Measurements from ENCODE around the gene LILRA2.
"Not testable (repeated sequence)": the region's sequence is repeated elsewhere in the genome, so short reads cannot be mapped to it uniquely, and the experiment has no call there.

Gene LILRA2

DNA sequence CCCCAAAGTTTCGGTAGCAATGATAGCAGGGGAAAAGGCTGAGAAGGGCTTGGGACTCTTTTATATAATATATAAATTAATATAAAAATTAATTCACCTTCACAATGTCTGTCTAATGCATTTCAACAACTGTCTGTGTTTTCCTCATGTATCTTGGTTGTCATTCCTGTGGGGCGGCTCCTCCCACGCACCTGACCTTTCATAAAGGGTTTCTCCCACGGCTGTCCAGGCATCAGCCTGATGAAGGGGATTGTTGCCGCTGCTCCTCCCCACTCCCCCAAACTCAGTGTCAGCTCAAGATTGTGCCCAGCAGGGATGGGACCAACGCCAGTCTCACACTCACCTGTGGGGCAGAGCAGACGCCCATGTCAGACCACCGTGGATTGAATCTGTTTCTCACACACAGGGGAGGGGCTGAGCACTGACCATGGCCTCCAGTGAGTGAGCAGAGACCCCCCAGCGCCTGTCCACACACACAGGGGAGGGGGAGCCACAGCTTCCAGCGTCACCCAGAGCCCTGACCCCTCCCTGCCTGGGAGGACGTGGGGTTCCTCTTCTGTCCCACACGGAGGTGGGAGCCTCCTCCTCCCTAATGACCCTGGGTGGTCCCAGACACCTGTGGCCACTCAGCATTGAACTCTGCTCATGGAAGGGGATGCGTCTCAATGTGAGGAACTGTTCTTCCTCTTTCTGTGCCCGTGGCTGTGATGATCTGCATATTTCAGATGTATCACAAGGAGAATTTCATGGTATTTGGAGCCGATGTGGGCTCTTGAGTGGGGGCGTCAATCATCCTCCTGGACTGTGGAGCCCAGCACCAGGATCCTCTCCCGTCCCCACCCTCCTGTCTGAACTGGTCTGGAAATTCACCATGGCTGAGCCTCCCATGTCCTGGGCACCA lies 1.6 kb upstream of the LILRA2 start:
- not testable (repeated sequence) for DNase-seq

DNA sequence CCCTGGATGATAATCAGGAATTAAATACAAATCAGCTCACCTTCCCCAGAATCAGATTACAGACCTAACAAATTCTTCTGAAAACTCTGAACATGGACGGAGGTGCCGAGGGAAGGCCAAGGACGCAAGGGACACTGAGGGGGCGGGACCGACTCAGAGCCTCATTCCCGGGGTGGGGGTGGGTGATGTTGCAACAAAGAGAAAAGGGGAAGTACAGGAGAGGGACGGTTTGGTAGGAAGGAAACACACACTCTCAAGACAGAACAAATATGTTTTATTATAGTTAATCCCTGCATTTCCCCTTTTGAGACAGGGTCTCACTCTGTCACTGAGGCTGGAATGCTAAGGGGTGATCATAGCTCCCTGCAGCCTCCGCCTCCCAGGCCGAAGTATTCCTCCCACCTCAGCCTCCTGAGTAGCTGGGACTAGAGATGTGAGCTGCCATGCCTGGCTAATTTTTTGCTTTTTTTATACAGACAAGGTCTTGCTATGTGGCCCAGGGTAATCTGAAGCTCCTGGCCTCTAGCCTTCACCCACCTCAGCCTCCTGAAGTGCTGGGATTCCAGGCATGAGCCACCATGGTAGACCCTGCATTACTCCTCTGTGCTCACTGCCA lies 786 bp upstream of the LILRA2 start:
- peak in 1 of 2 donors; percentile 33 for DNase-seq

DNA sequence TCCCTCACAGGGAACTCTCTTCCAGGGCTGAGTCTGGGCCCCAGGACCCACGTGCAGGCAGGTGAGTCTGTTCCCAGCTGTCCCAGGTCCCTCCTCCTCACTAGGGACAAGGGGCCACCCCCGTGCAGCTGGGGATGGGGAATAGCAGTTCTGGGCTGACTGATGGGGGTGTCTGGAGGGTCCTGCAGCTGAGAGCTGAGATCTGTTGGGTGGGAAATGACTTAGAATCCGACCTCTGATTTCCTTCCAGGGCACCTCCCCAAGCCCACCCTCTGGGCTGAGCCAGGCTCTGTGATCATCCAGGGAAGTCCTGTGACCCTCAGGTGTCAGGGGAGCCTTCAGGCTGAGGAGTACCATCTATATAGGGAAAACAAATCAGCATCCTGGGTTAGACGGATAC lies 461 bp downstream of the LILRA2 start:
- no peak for DNase-seq

DNA sequence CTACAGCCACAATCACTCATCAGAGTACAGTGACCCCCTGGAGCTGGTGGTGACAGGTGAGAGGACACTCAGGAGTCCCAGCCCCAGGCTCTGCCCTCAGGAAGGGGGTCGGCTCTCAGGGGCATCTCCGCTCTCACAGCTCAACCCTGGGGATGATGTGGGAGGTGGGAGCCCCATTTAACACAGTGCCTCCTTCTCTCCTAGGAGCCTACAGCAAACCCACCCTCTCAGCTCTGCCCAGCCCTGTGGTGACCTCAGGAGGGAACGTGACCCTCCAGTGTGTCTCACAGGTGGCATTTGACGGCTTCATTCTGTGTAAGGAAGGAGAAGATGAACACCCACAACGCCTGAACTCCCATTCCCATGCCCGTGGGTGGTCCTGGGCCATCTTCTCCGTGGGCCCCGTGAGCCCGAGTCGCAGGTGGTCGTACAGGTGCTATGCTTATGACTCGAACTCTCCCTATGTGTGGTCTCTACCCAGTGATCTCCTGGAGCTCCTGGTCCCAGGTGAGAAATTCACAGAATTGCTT lies 1.0 kb downstream of the LILRA2 start:
- no peak for DNase-seq

DNA sequence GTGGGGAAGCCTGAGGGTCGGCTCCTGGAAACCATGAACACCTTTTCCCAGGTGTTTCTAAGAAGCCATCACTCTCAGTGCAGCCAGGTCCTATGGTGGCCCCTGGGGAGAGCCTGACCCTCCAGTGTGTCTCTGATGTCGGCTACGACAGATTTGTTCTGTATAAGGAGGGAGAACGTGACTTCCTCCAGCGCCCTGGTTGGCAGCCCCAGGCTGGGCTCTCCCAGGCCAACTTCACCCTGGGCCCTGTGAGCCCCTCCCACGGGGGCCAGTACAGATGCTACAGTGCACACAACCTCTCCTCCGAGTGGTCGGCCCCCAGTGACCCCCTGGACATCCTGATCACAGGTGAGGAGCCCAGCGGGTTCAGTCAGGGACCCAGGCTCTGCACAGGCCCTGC lies 1.6 kb downstream of the LILRA2 start:
- DNase-seq, result not testable (repeated sequence)

DNA sequence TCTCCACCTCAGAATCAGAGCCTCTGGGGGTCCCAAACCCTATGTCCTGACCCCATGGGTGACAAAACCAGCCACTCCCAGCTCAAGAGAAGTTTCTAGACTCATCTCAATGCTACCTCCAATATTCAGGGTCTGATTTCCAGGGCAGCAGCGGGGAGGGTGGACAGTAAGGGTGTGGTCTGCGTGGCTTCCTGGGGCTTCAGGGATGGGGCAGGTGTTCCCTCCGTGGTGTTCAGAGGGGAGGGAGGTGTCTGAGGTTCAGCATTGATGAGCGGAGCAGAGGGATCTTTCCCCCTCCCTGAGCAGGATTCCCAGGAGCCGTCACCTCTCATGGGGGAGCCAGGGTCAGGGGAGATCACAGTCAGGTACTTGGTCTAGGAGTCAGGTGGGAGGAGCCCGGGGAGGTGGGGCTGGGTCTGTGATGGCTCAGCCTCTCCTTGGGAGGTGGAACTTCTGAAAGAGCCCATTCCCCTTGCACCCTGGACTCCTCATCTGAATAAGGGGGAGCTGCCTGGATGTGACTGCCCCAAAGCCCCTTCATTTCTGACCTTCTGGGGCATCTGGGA lies 2.9 kb downstream of the LILRA2 start:
- no peak for DNase-seq

DNA sequence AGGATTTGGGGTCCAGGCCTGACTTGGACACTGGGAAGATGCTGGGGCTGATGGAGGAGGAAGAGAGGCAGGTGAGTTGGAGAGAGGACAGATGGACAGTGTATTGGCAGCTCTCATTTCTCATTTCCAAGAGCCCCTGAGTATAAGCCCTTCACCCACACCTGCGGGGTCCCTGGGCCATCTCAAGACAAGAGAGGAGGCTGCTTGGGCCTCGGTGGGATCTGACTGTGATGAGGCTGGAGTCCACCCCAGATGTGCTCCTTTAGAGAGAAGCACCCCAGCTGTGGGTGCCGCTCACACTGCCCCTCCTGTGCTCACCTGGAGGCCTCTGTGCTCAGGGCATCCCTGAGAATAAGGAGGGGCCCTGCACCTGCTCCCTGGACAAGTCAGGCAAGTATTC lies 3.7 kb downstream of the LILRA2 start:
- DNase-seq, result no peak

DNA sequence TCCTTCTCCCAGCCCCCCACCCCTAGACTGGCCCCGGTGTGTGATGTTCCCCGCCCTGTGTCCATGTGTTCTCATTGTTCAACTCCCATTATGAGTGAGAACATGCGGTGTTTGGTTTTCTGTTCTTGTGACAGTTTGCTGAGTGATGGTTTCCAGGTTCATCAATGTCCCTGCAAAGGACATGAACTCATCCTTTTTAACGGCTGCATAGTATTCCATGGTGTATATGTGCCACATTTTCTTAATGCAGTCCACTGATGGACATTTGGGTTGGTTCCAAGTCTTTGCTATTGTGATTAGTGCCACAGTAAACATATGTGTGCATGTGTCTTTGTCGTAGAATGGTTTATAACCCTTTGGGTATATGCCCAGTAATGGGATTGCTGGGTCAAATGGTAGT lies 4.7 kb downstream of the LILRA2 start:
- not testable (repeated sequence) for DNase-seq

DNA sequence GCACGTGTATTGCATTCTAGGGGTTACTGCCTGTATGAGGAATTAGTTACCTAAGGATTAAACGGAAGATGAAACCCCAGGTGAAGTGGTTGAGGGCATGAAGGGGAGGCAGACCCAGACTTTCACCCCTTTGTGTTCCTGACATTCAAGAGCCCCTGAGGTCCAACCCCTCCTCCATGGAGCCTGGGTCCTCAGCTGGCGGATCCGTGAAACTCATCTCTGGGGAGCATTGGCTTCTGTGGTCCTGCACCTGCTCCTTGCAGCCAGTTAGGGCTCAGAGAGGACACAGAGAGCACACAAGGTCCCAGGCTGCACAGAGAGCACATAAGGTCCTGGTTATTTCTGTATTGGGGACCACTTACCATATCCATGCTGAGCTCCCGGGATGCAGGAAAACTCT lies 12.8 kb downstream of the LILRA2 start:
- DNase-seq, result no peak

DNA sequence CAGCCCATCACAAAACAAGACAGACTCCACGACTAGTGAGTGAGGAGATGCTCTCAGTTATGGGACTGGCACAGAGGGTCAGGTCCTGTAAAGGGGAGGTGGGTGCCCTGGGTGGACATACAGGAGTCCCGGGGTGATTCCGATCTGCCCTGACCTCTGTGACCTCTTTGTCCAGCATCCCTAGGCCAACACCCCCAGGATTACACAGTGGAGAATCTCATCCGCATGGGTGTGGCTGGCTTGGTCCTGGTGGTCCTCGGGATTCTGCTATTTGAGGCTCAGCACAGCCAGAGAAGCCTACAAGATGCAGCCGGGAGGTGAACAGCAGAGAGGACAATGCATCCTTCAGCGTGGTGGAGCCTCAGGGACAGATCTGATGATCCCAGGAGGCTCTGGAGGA lies 13.4 kb downstream of the LILRA2 start:
- DNase-seq, result no peak

DNA sequence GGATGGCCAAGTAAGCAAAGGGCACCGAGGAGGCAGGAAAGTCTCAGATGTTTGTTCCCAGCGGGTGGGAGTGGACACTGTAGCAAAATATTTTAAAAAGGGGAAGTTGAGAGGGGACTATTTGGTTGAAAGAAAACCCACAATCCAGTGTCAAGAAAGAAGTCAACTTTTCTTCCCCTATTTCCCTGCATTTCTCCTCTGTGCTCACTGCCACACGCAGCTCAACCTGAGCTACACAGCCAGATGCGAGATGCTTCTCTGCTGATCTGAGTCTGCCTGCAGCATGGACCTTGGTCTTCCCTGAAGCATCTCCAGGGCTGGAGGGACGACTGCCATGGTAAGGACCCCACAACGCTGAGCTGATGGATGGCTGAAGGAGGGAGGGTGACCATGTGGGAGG lies 19.9 kb downstream of the LILRA2 start, which contains the start of gene LILRA1:
Gene LILRA1, plus strand, starts transcription at position 188 of the 400 bp plus-strand sequence. CDS start 613 bp downstream, outside the sequence.
- DNase-seq, result peak in 1 of 2 donors; percentile 19

DNA sequence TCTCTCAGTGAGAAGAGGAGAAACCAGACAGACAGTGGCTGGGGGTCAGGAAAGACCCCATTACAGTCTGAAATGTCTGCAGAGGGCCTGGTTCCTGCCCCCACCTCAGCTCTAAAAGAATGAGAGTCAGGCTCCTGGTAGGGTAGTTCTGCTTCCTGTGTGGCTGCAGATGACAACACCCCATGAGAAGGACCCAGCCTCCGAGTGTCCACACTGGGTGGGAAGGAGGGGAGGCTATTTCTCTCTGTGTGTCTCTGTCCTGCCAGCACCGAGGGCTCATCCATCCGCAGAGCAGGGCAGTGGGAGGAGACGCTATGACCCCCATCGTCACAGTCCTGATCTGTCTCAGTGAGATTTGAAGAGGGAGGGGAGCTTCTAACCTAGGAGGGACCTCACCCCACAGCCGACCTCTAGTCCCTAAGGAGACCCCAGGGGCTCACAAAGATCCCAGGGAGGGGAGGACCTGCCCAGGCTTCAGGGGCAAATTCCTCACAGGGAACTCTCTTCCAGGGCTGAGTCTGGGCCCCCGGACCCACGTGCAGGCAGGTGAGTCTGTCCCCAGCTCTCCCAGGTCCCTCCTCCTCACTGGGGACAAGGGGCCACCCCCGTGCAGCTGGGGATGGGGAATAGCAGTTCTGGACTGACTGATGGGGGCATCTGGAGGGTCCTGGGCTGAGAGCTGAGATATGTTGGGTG lies 20.5 kb downstream of the LILRA2 start:
- DNase-seq, result not testable (repeated sequence)

DNA sequence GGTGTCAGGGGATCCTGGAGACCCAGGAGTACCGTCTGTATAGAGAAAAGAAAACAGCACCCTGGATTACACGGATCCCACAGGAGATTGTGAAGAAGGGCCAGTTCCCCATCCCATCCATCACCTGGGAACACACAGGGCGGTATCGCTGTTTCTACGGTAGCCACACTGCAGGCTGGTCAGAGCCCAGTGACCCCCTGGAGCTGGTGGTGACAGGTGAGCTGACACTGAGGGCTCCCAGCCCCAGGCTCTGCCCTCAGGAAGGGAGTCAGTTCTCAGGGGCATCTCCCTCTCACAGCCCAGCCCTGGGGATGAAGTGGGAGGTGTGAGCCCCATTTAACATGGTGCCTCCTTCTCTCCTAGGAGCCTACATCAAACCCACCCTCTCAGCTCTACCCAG lies 21.1 kb downstream of the LILRA2 start:
- DNase-seq, result no peak

DNA sequence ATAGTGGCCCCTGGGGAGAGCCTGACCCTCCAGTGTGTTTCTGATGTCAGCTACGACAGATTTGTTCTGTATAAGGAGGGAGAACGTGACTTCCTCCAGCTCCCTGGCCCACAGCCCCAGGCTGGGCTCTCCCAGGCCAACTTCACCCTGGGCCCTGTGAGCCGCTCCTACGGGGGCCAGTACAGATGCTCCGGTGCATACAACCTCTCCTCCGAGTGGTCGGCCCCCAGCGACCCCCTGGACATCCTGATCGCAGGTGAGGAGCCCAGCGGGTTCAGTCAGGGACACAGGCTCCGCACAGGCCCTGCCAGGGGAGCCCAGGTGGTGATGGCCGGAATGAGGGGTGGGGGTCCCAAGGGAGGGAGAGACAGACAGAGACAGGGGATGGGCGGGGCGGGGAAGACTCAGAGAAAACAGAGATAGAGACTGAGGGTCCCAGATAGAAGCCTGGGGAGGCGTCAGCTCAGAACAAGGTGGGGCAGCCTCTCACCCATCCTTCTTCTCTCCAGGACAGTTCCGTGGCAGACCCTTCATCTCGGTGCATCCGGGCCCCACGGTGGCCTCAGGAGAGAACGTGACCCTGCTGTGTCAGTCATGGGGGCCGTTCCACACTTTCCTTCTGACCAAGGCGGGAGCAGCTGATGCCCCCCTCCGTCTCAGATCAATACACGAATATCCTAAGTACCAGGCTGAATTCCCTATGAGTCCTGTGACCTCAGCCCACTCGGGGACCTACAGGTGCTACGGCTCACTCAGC lies 22.3 kb downstream of the LILRA2 start:
- not testable (repeated sequence) for DNase-seq

DNA sequence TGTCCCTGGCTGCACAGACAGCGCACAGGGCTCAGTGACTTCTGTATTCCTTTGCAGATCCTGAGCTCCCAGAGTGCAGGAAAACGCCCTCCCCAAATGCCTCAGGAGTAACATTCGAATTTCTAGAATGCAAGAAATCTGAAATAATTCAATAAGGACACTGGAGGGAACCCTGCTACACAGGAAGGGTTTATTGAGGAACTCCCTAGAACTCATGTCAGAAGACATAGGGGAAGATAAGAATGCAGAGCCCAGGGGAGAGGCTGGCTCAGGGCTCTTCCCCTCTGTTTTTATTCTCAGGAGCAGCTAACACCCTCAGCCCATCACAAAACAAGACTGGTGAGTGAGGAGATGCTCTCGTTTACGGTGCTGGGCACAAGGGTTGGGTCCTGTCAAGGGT lies 26.6 kb downstream of the LILRA2 start:
- DNase-seq, result no peak

DNA sequence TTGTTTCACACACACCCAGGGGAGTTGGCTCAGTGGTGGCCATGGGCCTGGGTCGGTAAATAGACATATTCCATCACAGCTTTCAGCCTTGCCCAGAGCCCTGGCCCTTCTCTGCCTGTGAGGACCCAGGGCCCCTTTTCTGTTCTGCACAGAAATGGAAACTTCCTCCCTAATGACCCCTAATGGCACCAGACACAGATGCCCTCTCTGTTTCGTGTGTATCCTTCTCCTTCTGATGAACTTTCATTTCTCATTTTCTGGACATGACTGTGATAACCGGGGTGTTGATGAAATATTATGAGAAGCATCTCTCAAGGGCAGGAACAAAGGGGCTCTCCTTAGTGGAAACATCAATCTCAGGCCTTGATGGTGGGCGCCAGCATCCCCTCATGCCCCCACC lies 32.6 kb downstream of the LILRA2 start:
- DNase-seq, result no peak

DNA sequence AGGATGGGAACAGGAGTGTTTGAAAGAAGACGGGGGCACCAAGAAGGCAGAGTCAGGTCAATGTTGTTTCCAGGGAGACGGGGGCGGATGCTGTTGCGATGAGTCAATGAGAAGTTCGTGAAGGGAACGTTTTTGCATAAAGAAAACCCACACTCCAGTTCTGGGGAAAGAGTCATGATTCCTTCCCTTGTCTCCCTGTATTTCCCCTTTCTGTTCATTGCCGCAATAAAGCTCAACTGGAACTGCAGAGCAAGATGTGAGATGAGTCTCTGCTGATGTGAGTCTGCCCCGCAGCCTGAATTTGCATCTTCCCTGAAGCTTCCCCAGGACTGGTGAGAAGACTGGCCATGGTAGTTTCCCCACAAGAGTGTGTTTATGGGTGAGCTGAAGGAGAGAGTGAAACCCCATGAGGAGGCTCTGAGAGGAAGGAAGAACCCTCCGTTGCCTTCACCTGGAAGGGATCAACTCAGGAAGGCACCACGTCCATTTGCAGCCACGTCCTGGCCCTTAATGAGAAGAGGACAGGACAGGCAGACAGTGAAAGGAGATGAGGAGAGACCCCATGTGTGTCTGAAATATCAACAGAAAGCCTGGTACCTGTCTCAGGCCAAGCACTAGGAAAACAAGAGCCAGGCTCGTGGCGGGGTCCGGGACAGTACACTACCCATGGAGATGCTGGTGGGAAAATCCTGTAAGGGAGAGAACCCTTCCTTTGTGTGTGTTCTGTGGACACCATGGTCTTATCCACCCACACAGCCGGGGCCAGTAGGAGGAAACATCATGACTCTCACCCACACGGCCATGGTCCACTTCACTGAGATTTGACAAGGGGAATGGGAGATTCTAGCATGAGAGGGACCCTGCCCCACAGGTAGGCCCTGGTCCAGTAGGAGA lies 33.5 kb downstream of the LILRA2 start:
- peak in 1 of 2 donors; percentile 29 for DNase-seq

DNA sequence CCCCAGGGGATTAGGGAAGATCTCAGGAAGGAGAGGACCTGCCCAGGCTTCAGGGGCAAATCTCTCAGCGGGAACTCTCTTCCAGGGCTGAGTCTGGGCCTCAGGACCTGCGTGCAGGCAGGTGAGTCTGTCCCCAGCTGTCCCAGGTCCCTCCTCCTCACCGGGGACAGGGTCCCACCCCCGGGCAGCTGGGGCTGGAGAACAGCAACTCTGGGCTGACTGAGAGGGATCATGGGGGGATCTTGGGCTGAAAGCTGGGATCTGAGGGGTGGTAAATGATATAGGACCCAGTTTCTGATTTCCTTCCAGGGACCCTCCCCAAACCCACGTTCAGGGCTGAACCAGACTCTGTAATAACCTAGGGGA lies 34.2 kb downstream of the LILRA2 start:
- DNase-seq, result no peak

DNA sequence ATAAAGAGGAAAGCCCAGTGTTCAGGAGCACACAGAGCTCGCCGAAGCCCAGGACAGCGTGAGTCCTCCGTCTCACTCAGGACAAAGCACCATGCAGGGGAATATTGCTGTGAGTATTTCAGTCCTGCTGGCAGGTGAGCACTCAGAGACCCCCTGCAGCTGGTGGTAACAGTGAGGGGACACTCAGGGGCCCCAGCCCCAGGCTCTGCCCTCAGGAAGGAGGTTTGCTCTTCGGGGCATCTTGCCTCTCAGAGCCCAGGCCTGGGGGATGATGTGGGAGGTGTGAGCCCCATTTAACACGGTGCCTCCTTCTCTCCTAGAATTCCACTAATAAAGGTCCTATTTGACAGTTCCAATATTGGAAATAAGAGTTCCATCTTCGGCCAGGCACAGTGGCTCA lies 34.6 kb downstream of the LILRA2 start:
- no peak for DNase-seq

DNA sequence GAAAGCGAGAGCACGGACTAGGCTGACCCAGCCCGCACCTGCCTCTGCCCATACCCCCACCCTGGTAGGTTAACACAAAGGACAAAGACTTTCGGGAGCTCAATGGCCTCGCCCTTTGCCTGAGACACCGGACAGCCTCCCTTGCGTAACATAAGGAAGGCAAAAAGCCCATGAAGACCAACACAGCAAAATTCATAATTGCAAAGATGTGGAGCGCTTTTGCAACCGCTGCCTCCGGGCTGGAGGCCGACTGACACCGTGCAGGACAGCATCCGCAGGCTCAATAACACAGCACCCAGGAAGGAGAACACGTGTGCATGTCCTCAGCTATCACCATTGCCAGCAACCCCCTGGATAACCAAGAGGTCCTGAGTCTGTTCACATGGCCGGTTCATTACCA lies 35.2 kb downstream of the LILRA2 start:
- DNase-seq, result no peak

DNA sequence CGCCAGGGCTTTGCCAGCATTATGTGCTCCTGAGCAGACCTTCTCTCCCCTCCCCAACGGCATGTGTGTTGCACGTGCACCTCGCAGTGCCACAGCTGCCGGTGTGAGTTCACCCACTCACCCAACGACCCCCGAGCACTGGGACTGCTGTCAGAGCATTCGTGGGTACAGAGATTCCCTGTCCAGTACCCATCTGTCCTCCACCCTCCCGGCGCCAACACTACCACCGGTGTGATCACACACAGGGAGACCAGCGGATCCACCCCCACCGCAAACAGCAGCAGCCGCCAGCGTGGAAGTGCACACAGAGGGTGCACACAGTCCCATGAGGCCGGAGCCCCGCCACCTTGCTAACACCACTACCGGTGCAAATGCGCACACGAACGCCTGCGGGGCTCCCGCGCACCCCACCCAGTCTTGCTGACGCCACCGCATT lies 35.8 kb downstream of the LILRA2 start:
- DNase-seq, result no peak

Measured in CD4-positive, alpha-beta T cell treated with Interleukin-1 beta for 1 hour (primary cell).